ENCODE measurements around the gene RSRC1. TPM values are rescaled to one million over a fixed set of nuclear protein-coding genes. Genes with fewer than 3 reads are reported as not detected.

Gene RSRC1
- total RNA-seq, 1 experiment from 2014 or later, result 49.4 TPM

GRCh38 chr3:158395421-158395820, 285.5 kb downstream of the RSRC1 start:
- H3K36me3 ChIP-seq (ENCODE audit: control insufficient read depth, insufficient read depth, low read length), result no peaks in the 10 kb centered on the region
- POLR2A ChIA-PET, result no interaction called here
- H3K9me3 ChIP-seq (ENCODE audit: control insufficient read depth, insufficient read depth, low read depth, low read length), result no peaks in the 10 kb centered on the region
- intact Hi-C loops (cut with micrococcal nuclease; ENCODE audit: unreplicated experiment) (no loop called here), in situ Hi-C loops (cut with HindIII; ENCODE audit: low pct_unique_long_range_greater_than_20kb, low sequenced_read_pairs) (no loop called here)
- CTCF ChIA-PET, result no interaction called here
- no peaks in the 10 kb centered on the region for H3K4me1 ChIP-seq (ENCODE audit: control insufficient read depth, insufficient read depth, low read length)
- no peak for DNase-seq (ENCODE audit: low read depth, low spot score)
- H3K27me3 ChIP-seq (ENCODE audit: control insufficient read depth, insufficient read depth, low read length), result no peaks in the 10 kb centered on the region
- no peak for ATAC-seq
- TF ChIP-seq REST (IDR thresholded peaks at IDR 0.05; ENCODE audit: insufficient read depth in 1 of 2, low read depth in 2 of 2, low read length in 1 of 2), result no peak
- TF ChIP-seq CTCF (IDR thresholded peaks at IDR 0.05), result no peak
- TF ChIP-seq POLR2AphosphoS5 (IDR thresholded peaks at IDR 0.05; ENCODE audit: low read depth, low read length), result no peak
- TF ChIP-seq SIN3A (IDR thresholded peaks at IDR 0.05; ENCODE audit: borderline replicate concordance, insufficient read depth, low read depth, low read length), result no peak
- no peak overlapping the region for H3K27ac ChIP-seq (ENCODE audit: low read length)
- BruUV-seq (replicated peaks), result no TSS peak
- H3K4me3 ChIP-seq (ENCODE audit: low read depth in 2 of 2, low read length in 2 of 2), result no peak overlapping the region

- ATAC-seq (no peak), DNase-seq (ENCODE audit: low read depth, low spot score) (no peak)
- Histone ChIP-seq H3K27me3 (ENCODE audit: control insufficient read depth, insufficient read depth, low read length) (no peaks in the 10 kb centered on the region), H3K36me3 (ENCODE audit: control insufficient read depth, insufficient read depth, low read length) (no peaks in the 10 kb centered on the region), H3K4me3 (ENCODE audit: low read depth in 2 of 2, low read length in 2 of 2) (no peak overlapping the region), H3K4me1 (ENCODE audit: control insufficient read depth, insufficient read depth, low read length) (no peaks in the 10 kb centered on the region), H3K27ac (ENCODE audit: low read length) (no peak overlapping the region), H3K9me3 (ENCODE audit: control insufficient read depth, insufficient read depth, low read depth, low read length) (no peaks in the 10 kb centered on the region)
- intact Hi-C loops (cut with micrococcal nuclease; ENCODE audit: unreplicated experiment) (no loop called here), in situ Hi-C loops (cut with HindIII; ENCODE audit: low pct_unique_long_range_greater_than_20kb, low sequenced_read_pairs) (no loop called here)
- ChIA-PET CTCF (interaction anchor here (0.5 kb wide), 1 partner anchor 38 kb away, joined by 3 read pairs; no protein-coding TSS in a partner anchor), POLR2A (interaction anchor here (0.6 kb wide), 1 partner anchor 23 kb away, joined by 4 read pairs; no protein-coding TSS in a partner anchor)
- BruUV-seq (replicated peaks), result no TSS peak
- no peak for TF ChIP-seq POLR2AphosphoS5 (IDR thresholded peaks at IDR 0.05; ENCODE audit: low read depth, low read length)
These were observed 292.7 kb downstream of the RSRC1 start for GRCh38 chr3:158402590-158402989.

- intact Hi-C loops (cut with micrococcal nuclease; ENCODE audit: unreplicated experiment) (no loop called here), in situ Hi-C loops (cut with HindIII; ENCODE audit: low pct_unique_long_range_greater_than_20kb, low sequenced_read_pairs) (no loop called here)
- H3K36me3 ChIP-seq (ENCODE audit: control insufficient read depth, insufficient read depth, low read length), result no peaks in the 10 kb centered on the region
- no peak for DNase-seq (ENCODE audit: low read depth, low spot score)
- BruUV-seq (replicated peaks), result no TSS peak
- H3K9me3 ChIP-seq (ENCODE audit: control insufficient read depth, insufficient read depth, low read depth, low read length), result no peaks in the 10 kb centered on the region
- no peaks in the 10 kb centered on the region for H3K27me3 ChIP-seq (ENCODE audit: control insufficient read depth, insufficient read depth, low read length)
- no peak for ATAC-seq
- TF ChIP-seq REST (IDR thresholded peaks at IDR 0.05; ENCODE audit: insufficient read depth in 1 of 2, low read depth in 2 of 2, low read length in 1 of 2) (no peak), TCF7L2 (IDR thresholded peaks at IDR 0.05; ENCODE audit: low read depth, low read length) (no peak), CTCF (IDR thresholded peaks at IDR 0.05) (no peak), SIN3A (IDR thresholded peaks at IDR 0.05; ENCODE audit: borderline replicate concordance, insufficient read depth, low read depth, low read length) (no peak), POLR2AphosphoS5 (IDR thresholded peaks at IDR 0.05; ENCODE audit: low read depth, low read length) (no peak)
- no peak overlapping the region for H3K27ac ChIP-seq (ENCODE audit: low read length)
- H3K4me3 ChIP-seq (ENCODE audit: low read depth in 2 of 2, low read length in 2 of 2), result no peak overlapping the region
- POLR2A ChIA-PET, result no interaction called here
- no peaks in the 10 kb centered on the region for H3K4me1 ChIP-seq (ENCODE audit: control insufficient read depth, insufficient read depth, low read length)
- CTCF ChIA-PET, result interaction anchor here (0.6 kb wide), 1 partner anchor 129 kb away, joined by 3 read pairs; no protein-coding TSS in a partner anchor
These were observed 293.1 kb downstream of the RSRC1 start for GRCh38 chr3:158403013-158403412.
